Memory B cell (primary cell): Measurements from ENCODE around the gene TCIRG1.

Source experiments
- ATAC-seq: fragments of 150-1000 bp; cut with Tn5 transposase; 2 replicates; pipeline ENCODE4 v1.10.0; 2021; ENCODE audit warnings: low read depth, mild to moderate bottlenecking, moderate library complexity
- DNase-seq, 2 donors: peaks; one replicate each; pipeline ENCODE4 v3.0.0; 2022; ENCODE audit warnings: low spot score in 2 of 2
- H3K27ac Mint-ChIP-seq: one replicate; pipeline ENCODE4 v1.8.0; 2022; ENCODE audit warnings: mild to moderate bottlenecking, moderate library complexity, mixed read lengths
- H3K27me3 Mint-ChIP-seq: one replicate; pipeline ENCODE4 v1.8.0; 2022; ENCODE audit warnings: mixed read lengths
- H3K36me3 Mint-ChIP-seq: one replicate; pipeline ENCODE4 v1.8.0; 2022; ENCODE audit warnings: mild to moderate bottlenecking, mixed read lengths
- H3K4me1 Mint-ChIP-seq: one replicate; pipeline ENCODE4 v1.8.0; 2022; ENCODE audit warnings: mixed read lengths
- H3K4me3 Mint-ChIP-seq: one replicate; pipeline ENCODE4 v1.8.0; 2022; ENCODE audit warnings: mild to moderate bottlenecking, moderate library complexity, mixed read lengths
- H3K9me3 Mint-ChIP-seq: one replicate; pipeline ENCODE4 v1.8.0; 2022; ENCODE audit warnings: mixed read lengths

Gene TCIRG1

DNA sequence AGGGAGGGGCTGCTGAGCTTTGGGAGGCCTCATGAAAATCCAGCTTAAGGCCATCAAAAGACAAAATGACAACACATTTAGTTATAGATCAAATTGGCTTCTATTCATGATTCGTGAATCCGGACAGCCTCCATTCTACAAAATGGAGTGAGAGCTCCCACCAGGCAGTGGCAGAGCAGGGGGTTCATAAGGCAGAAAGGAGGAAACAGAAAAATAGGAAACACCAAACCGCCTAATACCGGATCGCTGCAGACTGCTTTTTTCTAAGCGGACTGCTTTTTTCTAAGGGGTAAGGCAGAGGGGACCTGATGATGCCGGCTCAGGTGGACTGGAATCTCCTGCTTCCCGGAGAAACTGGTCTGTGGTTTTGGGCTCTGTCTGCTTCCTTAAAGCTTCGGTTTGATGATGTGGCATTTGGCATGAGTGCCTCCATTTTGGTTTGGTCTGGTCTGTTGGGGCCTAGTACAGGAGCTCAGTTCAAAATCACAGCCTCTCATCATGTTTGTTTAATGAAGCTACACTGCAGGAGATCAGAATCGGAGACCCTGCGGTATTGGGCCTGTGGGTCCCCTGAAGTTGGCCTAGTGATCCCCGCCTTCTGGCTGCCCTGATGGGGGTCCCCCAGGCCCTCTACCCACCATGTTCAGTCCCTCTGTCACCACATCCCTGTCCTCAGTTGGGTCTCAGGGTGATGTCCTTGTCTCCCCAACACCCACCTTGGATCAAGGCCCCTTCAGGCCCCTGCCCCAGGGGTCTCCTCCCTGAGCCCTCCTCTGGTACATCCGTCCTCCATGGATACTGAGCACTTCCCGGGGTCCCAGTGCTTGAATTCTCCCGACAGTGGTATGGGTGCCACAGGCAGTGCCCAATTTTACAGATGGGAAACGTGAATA is 27.5 kb upstream of the TCIRG1 start:
- Mint-ChIP-seq H3K9me3 (no peaks in the 10 kb centered on the region), H3K4me3 (peak overlapping the region; percentile 50), H3K27me3 (no peaks in the 10 kb centered on the region), H3K27ac (no peak overlapping the region), H3K4me1 (peaks cover 23% of the 10 kb centered on the region), H3K36me3 (no peaks in the 10 kb centered on the region)
- ATAC-seq (no peak), DNase-seq (no peak)

DNA sequence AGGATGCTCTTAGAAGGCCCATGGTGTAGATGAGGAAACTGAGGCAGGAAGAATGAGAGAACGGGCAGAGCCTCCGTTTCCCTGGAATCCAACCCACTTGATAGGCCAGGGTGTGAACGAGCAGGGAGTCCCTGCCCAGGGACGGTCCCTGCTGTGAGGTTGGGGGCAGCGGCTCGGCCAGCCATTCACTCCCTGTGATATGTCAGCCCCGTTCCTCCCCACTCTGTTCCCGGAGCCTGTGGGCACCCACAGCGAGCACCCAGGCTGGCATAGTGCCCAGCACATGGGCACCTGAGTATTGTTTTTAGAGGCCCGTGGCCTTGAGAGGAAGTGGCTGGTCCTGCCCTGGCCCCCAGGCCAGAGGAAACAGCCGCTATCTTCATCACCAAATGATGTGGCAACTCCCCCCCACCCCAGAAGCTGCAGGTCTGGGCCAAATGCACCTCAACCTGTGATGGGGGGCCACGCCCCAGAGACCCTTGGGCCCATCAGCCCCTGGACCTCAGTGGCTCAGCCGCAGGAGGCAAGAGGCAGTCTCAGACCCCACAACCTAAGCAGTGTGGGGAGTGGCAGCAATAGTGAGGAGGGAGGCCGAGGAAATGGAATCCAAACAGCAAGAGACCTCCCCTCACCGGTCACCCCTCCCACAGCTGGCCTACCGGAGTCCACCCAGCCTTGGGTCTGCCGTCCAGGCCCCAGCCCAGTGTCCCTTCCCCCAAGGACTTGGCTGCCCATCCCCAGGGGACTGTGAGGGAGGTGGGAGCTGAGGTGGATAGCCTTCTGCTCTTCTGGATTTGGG is 26.6 kb upstream of the TCIRG1 start:
- no peak for DNase-seq
- no peak for ATAC-seq
- H3K4me3 Mint-ChIP-seq = no peak overlapping the region
- H3K9me3 Mint-ChIP-seq = no peaks in the 10 kb centered on the region
- H3K27ac Mint-ChIP-seq = no peak overlapping the region
- peaks cover 20% of the 10 kb centered on the region for H3K4me1 Mint-ChIP-seq
- no peaks in the 10 kb centered on the region for H3K36me3 Mint-ChIP-seq
- no peaks in the 10 kb centered on the region for H3K27me3 Mint-ChIP-seq

GRCh38 chr11:68012843-68013610 is 25.8 kb upstream of the TCIRG1 start:
- Mint-ChIP-seq H3K9me3 (no peaks in the 10 kb centered on the region), H3K27ac (no peak overlapping the region), H3K4me1 (peaks cover 20% of the 10 kb centered on the region), H3K4me3 (no peak overlapping the region), H3K36me3 (no peaks in the 10 kb centered on the region), H3K27me3 (no peaks in the 10 kb centered on the region)
- DNase-seq (no peak), ATAC-seq (no peak)

- no peak for ATAC-seq
- Mint-ChIP-seq H3K9me3 (no peaks in the 10 kb centered on the region), H3K4me3 (no peak overlapping the region), H3K36me3 (no peaks in the 10 kb centered on the region), H3K4me1 (peaks cover 20% of the 10 kb centered on the region), H3K27me3 (no peaks in the 10 kb centered on the region), H3K27ac (no peak overlapping the region)
- no peak for DNase-seq
These were observed 25.1 kb upstream of the TCIRG1 start for GRCh38 chr11:68013611-68014156.

GRCh38 chr11:68014157-68014946 is 24.5 kb upstream of the TCIRG1 start:
- H3K27me3 Mint-ChIP-seq = no peaks in the 10 kb centered on the region
- H3K9me3 Mint-ChIP-seq = no peaks in the 10 kb centered on the region
- no peak for ATAC-seq
- no peak overlapping the region for H3K27ac Mint-ChIP-seq
- peaks cover 14% of the 10 kb centered on the region for H3K4me1 Mint-ChIP-seq
- no peak for DNase-seq
- no peaks in the 10 kb centered on the region for H3K36me3 Mint-ChIP-seq
- H3K4me3 Mint-ChIP-seq = no peak overlapping the region

GRCh38 chr11:68014947-68015447 is 23.8 kb upstream of the TCIRG1 start:
- no peak for DNase-seq
- H3K27me3 Mint-ChIP-seq = no peaks in the 10 kb centered on the region
- ATAC-seq = no peak
- no peak overlapping the region for H3K27ac Mint-ChIP-seq
- no peaks in the 10 kb centered on the region for H3K36me3 Mint-ChIP-seq
- H3K4me3 Mint-ChIP-seq = no peak overlapping the region
- peaks cover 7% of the 10 kb centered on the region for H3K4me1 Mint-ChIP-seq
- H3K9me3 Mint-ChIP-seq = no peaks in the 10 kb centered on the region

- Mint-ChIP-seq H3K4me3 (no peak overlapping the region), H3K36me3 (no peaks in the 10 kb centered on the region), H3K27ac (no peak overlapping the region), H3K4me1 (peaks cover 5% of the 10 kb centered on the region), H3K9me3 (no peaks in the 10 kb centered on the region), H3K27me3 (peaks cover under 1% of the 10 kb centered on the region)
- no peak for DNase-seq
- ATAC-seq = no peak
These were observed 23.4 kb upstream of the TCIRG1 start for GRCh38 chr11:68015467-68015866.

DNA sequence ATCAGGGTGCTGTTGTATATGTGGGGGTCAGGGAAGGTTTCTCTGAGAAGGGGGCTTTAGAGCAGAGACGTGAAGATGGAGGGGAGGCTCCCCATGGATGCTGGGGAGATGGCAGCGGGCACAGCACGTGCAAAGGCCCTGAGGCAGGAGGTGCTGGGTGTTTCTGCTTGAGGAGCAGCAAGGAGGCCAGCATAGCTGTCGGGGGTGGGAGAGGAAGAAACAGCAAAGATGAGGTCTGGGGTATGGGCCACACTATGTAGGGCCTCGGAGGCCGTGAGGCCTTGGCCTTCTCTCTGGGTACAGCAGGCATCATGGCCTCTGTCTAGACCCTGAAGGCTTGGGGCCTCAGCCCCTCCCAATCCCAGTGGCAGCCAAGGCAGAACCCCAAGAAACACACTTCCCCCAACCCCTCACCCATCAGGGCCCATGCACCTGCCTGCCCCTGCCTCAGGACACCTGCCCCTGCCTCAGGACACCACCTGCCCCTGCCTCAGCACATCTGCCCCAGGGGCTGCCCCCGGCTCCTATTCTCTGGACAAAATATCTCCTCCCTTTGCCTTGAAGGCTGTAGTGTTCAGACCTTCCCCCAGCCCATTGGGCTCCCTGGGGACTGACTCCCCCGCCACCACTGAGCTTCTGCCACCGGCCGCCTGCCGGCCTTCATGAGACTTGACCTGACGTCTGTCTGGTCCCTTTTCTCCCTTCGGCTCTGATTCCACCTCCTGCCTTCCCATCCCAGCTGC is 22.5 kb upstream of the TCIRG1 start:
- peaks cover 7% of the 10 kb centered on the region for H3K4me1 Mint-ChIP-seq
- DNase-seq (no peak), ATAC-seq (no peak)
- H3K27me3 Mint-ChIP-seq = peaks cover 3% of the 10 kb centered on the region
- H3K4me3 Mint-ChIP-seq = no peak overlapping the region
- H3K27ac Mint-ChIP-seq = no peak overlapping the region
- no peaks in the 10 kb centered on the region for H3K36me3 Mint-ChIP-seq
- H3K9me3 Mint-ChIP-seq = no peaks in the 10 kb centered on the region

- Mint-ChIP-seq H3K4me1 (peaks cover 7% of the 10 kb centered on the region), H3K9me3 (no peaks in the 10 kb centered on the region), H3K4me3 (no peak overlapping the region), H3K27ac (no peak overlapping the region), H3K36me3 (no peaks in the 10 kb centered on the region), H3K27me3 (peaks cover 3% of the 10 kb centered on the region)
- DNase-seq (no peak), ATAC-seq (no peak)
These were observed 21.7 kb upstream of the TCIRG1 start for GRCh38 chr11:68016904-68017817.

DNA sequence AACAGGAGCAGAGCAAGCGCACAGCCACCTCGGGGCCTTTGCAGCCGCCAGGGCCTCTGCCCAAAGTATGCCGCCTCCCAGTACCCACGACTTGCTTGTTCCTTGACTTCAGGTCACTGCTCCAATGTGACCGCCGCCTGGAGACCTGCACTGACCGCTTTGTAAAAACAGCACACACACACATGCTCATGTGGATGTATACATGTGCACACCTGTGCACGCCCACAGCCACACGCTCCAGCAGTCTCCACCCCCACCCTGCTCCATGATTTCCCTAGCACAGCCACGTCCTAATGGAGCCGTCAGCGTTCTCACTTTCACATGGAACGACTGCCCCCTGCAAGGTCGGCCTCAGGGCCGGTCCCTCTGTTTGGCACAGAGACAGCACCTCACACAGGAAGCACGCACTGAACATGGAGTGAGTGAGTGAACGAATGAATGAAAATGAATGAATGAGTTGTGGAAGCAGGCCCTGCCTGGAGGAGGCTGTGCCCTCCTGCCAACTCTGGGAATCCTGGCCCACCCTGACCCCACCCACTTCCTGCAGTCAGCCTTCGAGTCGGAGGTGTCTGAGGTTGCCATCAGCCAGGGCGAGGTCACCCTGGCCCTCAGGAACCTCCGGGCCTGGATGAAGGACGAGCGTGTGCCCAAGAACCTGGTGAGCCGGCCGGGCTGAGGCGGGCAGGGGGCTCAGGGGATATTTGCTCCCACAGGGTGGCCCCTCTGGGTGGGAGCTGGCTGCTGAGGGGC is 20.7 kb upstream of the TCIRG1 start:
- Mint-ChIP-seq H3K27me3 (peaks cover 3% of the 10 kb centered on the region), H3K9me3 (no peaks in the 10 kb centered on the region), H3K36me3 (no peaks in the 10 kb centered on the region), H3K4me1 (peaks cover 7% of the 10 kb centered on the region), H3K27ac (no peak overlapping the region), H3K4me3 (no peak overlapping the region)
- DNase-seq (no peak), ATAC-seq (no peak)

GRCh38 chr11:68018730-68019190 is 20.1 kb upstream of the TCIRG1 start:
- H3K27me3 Mint-ChIP-seq = peaks cover 3% of the 10 kb centered on the region
- H3K4me3 Mint-ChIP-seq = no peak overlapping the region
- ATAC-seq = no peak
- H3K9me3 Mint-ChIP-seq = no peaks in the 10 kb centered on the region
- H3K4me1 Mint-ChIP-seq = peaks cover 7% of the 10 kb centered on the region
- DNase-seq = no peak
- no peaks in the 10 kb centered on the region for H3K36me3 Mint-ChIP-seq
- no peak overlapping the region for H3K27ac Mint-ChIP-seq
